HPDE6-E6E7 (cell line): Measurements from ENCODE around the gene ZNF652.
"Not testable (repeated sequence)": the region's sequence is repeated elsewhere in the genome, so short reads cannot be mapped to it uniquely, and the experiment has no call there.

Experiments used
- DNase-seq: peaks from one replicate; pipeline ENCODE4 v3.0.0; 2011; ENCODE audit warnings: missing footprints; ENCODE audit errors: extremely low spot score

ZNF652 gene

GRCh38 chr17:49386373-49386772, 24.3 kb upstream of the ZNF652 start:
- DNase-seq = no peak

GRCh38 chr17:49384951-49385350, 22.9 kb upstream of the ZNF652 start:
- DNase-seq = no peak

DNA sequence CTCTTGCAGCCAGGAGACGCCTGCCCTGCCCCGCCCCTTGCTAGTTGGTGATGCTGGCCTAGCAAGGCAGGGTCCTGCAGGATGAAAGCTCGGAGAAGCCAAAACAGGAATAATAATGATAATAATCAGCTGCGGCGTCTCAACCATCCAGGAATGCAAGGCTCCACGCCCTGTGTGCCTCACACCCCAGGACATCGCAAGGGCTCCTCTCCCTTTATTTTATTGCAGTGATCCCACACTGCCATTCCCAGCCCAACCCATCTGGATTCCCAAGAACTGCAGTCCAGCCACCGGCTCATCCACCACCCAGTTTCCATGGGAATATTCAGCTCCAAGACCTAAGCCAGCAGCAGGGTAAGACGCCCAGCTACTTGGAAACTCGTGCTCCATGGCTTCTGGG, 21.0 kb upstream of the ZNF652 start:
- DNase-seq = no peak

GRCh38 chr17:49382556-49382955, 20.5 kb upstream of the ZNF652 start:
- DNase-seq = no peak

GRCh38 chr17:49381793-49382192, 19.7 kb upstream of the ZNF652 start:
- no peak for DNase-seq

DNA sequence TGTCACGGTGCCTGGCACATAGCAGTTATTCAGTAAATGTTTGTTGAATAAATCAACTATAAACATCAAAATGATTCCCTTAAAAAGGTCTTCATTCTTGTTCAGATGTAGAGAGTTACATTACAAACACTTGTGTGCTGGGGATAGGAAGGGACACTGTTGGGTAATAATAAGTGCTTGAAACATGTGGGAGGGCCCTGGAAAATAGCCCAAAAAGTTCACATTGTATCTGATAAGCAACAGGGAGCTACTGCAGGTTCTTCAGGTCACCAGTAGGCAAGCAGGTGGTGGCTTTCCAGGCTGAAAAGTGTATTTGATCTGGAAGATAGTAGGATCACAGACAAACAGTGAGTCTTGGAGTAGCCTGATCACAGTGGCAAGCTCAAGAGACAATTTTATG, 19.0 kb upstream of the ZNF652 start:
- DNase-seq = no peak

GRCh38 chr17:49379926-49380325, 17.9 kb upstream of the ZNF652 start:
- DNase-seq = no peak

DNA sequence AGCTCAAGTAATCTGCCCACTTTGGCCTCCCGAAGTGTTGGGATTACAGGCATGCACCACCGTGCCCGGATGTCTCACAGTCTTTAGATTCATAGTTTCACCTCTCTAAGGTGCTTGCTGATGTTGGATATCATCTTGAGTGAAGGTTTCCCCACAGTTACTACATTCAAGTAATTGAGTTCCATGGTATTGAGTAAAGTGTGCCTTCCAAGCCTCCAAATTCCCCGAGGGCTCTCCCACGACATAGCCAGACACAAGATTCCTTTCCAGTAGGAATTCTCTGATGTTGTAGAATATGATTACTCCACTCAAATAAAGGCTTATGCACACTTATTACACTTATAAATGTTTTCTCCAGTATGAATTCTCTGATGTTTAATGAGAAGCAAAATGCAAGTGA, 16.3 kb upstream of the ZNF652 start:
- DNase-seq = no peak

- DNase-seq = no peak
Measured at GRCh38 chr17:49375544-49375943, 13.5 kb upstream of the ZNF652 start.

- DNase-seq = no peak
Measured at GRCh38 chr17:49373115-49373514, 11.1 kb upstream of the ZNF652 start.

- no peak for DNase-seq
Measured at GRCh38 chr17:49372425-49372824, 10.4 kb upstream of the ZNF652 start.

DNA sequence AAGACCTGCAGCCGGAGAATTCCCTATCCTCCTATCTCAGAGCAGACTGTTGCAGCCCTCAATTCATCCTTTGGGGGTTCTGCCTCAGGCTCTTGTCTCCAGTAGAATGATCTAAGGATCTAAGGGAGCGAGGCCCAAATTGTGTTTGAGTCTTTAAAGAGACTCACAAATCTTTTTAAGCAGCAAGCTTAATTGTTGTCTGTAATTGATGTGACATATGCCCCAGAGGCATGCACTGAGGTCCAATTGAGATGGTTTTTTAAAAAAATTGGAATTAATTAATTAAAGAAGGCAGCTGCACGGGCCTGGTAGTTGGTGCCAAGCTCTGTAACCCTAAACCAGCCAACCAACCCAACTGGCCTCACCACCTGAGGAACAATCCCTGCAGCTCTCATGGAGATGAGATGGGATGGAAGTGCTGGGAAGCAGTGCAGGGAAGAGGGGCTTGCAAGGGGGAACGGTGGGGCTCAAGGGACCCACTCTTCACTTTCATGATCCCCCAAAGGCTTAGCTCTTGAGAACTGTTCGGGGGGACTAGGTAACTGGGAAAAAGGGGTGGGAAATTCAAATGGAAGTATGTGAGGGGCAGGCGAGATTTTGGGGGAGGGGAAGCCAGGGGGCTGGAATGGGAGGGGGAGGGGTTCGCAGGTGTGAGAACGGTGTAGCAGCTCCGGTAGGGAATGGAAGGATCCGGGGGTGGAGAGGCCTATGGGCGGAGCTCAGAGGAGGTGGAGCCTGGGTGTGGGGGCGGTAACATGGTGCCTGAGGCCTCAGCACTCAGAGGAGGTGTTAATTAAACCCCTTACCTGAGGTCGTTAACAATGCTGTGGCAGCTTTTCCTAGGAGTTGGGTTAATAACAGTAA, 9.2 kb upstream of the ZNF652 start:
- DNase-seq = no peak

DNA sequence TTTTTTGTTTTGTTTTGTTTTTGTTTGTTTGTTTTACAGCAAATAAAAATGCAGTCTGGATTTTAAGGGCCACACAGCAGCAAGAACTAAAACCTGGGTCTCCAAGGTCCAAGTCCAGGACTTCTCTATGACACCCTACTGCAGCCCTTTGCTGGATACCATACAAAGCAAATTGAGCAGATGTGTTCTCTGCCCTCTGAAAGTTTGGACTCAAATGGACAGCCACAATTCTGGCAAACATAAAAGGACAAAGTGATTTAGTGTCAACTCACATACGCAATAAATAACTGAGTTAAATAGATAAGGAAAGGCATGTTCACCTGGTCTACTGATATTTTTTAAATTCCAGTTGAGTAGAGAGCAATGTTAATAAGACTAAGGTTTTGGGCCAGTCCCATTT, 7.7 kb upstream of the ZNF652 start:
- DNase-seq = no peak

DNA sequence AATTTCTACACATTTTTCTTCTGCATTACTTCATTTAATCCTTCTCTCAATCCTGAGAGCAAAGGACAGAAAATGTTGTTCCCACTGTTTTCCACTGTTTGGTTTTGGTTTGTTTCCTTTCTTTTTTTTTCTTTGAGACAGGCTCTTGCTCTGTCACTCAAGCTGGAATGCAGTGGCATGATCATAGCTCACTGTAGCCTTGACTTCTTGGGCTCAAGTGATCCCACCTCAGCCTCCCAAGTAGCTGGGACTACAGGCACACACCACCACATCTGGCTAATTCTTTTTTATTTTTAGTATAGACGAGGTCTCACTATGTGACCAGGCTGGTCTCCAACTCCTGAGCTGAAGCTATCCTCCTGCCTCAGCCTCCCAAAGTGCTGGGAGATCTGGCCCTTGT, 7.0 kb upstream of the ZNF652 start:
- DNase-seq = no peak

- DNase-seq = no peak
Measured at GRCh38 chr17:49365667-49366066, 3.6 kb upstream of the ZNF652 start.

DNA sequence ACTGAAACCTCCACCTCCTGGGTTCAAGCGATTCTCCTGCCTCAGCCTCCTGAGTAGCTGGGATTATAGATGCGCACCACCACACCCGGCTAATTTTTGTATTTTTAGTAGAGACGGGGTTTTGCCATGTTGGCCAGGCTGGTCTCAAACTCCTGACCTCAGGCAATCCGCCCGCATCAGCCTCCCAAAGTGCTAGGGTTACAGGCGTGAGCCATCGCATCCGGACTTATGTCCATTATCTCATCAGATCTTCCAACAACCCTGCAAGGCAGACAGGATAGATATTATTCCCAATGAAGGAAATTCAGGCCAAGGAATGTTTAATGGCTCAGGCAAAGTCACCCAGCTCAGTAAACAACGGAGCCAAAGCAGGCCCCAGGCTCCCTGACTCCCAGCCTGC, 3.1 kb upstream of the ZNF652 start:
- DNase-seq = not testable (repeated sequence)

DNA sequence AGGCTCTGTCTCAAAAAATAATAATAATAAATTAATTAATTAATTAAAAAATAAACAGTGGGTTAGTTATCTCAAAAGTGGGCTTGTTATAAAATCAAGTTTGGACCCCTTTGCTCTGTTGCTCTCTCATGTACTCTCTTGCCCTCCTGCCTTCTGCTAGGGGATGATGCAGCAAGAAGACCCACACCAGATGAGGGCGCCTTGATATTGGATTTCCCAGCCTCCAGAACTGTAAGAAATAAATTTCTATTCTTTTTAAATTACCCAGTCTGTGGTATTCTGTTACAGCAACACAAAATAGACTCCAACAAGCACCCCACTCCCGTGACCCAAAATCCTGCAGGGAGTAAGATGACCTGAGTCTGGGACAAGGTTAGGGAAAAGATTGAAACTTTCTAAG, 2.1 kb upstream of the ZNF652 start:
- no peak for DNase-seq

DNA sequence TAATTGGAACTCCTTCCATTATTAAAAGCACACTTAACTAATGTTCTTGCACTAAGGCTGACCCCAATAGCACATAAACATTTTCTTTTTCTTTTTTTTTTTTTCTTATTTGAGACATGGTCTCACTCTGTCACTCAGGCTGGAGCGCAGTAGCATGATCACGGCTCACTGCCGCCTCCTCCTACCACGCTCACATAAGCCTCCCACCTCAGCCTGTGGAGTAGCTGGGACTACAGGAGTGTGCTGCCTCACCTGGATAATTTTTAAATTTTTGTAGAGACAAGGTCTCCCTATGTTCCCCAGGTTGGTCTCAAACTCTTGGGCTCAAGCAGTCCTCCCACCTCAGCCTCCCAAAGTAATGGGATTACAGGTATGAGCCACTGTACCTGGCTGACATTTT, 1.2 kb upstream of the ZNF652 start:
- no peak for DNase-seq

DNA sequence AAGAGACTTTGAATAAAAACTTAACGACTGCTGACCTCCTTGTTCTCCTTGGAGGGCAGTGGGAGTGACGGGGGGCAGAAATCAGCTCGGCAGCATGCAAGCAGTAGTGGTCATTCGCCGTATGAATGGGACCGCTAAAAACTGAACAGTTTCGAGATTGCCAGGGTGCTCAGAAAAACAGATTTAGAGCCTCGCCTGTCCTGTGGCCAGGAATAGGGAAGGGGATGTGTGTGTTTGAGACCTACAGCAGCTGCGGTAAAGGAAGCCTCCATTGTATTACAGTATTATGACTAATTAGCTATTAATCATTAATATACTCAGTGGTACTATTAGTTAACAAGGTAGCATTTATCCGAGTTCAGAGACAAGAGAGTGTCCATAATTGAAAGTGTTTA, 670 bp upstream of the ZNF652 start:
- DNase-seq = no peak

GRCh38 chr17:49361129-49361901, 735 bp downstream of the ZNF652 start:
- DNase-seq = peak; percentile 27

GRCh38 chr17:49360796-49361128, 1.3 kb downstream of the ZNF652 start:
- no peak for DNase-seq

DNA sequence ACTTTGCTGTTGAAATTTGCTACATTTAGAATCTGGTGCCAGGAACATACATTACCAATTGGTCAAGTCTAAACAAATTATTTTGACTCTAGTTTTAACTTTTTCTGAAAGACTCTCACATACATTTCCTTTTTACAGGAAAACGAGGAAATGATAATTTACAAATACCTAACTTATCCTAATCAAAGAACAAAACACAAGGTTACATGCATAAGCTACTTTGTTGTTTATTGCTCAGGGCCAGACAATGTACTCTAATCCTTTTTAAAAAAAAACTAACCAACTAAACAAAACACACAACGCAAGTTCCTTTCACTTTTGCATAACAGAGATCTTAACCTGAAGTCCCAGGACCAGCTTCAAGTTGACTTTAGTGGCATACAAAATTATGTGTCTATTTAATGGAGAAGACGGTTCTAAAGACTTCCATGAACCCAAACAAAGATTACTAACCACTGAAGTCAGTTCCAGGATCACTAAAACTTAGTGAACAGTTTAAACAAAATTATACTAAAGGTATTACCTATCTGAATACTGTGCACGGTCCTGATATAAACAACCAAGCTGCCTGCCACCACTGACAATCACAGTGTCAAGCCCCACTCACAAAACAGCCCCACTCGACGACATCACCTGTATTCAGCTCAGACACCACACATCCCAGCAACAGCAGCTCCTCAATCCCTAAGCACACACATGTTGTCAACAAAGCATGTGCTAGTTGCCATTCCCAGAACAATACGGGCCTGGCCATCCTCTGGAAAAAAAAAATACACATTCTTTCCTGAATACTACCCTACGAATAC, 1.9 kb downstream of the ZNF652 start:
- DNase-seq = no peak
